ENCODE data around the gene IGF1R. TPM values are rescaled to one million over a fixed set of nuclear protein-coding genes. Genes with fewer than 3 reads are reported as not detected.

The IGF1R gene
- total RNA-seq, 6 donors from 2014 or later, result 31.0 to 142 (median 63.8) TPM

DNA sequence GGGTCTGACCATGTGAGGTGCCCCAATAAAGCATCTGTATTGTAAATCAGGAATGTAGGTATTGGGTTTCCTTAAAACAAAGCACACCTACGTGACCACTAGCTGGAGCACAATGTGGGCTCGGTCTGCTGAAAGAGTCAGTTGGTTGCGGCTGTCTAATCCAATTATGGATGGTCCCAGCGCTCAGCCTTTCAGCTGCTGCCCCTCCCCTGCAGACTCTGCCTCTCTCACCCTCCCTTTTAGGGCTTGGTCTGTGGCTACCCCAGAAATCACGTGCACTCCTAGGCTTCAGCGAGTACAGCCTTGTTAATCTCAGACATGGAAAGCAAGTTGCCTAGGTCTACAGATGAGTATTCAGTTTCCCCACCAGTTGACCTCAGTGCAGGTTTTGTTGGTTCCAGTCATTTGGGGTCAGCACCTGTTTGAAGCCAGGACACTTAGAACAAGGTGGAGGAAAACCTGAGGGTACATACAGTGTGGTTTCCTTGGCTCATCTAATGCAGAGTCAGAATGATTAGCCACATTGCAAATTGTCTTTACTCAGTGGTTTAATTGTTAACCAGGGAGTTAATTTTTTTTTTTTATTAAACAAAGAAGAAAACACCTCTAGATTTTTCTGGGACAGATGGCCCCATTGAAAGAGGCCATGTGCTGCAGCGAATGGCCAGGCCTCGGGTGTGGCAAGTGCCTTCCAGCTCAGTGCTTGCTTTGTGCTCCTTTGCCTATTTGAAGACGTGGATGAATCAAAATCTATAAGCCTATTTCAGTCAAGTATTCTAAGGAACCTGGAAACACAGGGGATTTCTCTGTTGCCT is 137.7 kb downstream of the IGF1R start:
- TF ChIP-seq, protein P1, sequence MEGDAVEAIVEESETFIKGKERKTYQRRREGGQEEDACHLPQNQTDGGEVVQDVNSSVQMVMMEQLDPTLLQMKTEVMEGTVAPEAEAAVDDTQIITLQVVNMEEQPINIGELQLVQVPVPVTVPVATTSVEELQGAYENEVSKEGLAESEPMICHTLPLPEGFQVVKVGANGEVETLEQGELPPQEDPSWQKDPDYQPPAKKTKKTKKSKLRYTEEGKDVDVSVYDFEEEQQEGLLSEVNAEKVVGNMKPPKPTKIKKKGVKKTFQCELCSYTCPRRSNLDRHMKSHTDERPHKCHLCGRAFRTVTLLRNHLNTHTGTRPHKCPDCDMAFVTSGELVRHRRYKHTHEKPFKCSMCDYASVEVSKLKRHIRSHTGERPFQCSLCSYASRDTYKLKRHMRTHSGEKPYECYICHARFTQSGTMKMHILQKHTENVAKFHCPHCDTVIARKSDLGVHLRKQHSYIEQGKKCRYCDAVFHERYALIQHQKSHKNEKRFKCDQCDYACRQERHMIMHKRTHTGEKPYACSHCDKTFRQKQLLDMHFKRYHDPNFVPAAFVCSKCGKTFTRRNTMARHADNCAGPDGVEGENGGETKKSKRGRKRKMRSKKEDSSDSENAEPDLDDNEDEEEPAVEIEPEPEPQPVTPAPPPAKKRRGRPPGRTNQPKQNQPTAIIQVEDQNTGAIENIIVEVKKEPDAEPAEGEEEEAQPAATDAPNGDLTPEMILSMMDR (IDR thresholded peaks at IDR 0.05), result no peak
- TF ChIP-seq EP300 (IDR thresholded peaks at IDR 0.05) (no peak), POLR2A (IDR thresholded peaks at IDR 0.05) (no peak), POLR2AphosphoS5 (IDR thresholded peaks at IDR 0.05) (no peak)
- WGBS, 2 donors, result 81 to 83% methylated on average over 9 of the region's 9 CpGs
- Histone ChIP-seq H3K9me3 (no peaks in the 10 kb centered on the region), H3K4me1 (peaks cover 10 to 36% (median 25%) of the 10 kb centered on the region in 4 donors), H3K4me3 (no peak overlapping the region), H3K27ac (no peak overlapping the region), H3K27me3 (no peaks in the 10 kb centered on the region), H3K36me3 (no peaks in the 10 kb centered on the region)
- DNase-seq (no peak), ATAC-seq (ENCODE audit: low FRiP score in 2 of 2) (no peak)

DNA sequence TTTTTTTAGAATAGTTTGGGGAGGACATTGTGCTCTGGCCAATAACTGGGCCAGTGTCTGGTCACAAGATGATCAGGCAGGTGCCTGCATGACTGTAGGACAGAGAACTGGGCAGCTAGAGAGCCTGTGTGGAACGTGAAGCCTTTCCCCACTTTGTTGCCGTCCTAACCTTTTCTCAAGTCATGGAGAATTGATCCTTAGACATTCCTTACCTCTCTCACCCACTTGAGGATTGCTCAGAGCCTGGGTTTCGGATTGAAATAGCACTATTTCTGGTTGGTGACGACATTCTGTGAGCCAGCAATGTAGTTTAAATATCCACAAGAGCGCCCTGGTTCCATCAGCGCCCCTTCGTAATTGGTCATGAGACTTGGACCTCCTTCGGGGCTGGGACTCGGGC is 138.4 kb downstream of the IGF1R start:
- H3K27ac ChIP-seq, result no peak overlapping the region
- WGBS, 2 donors, result 89 to 92% methylated on average over 9 of the region's 9 CpGs
- ATAC-seq (ENCODE audit: low FRiP score in 2 of 2) (peak in 1 of 2 donors; percentile 28), DNase-seq (no peak)
- no peaks in the 10 kb centered on the region for H3K27me3 ChIP-seq
- no peak overlapping the region for H3K4me3 ChIP-seq
- TF ChIP-seq EP300 (IDR thresholded peaks at IDR 0.05) (no peak), POLR2AphosphoS5 (IDR thresholded peaks at IDR 0.05) (no peak), POLR2A (IDR thresholded peaks at IDR 0.05) (no peak)
- TF ChIP-seq, protein P1 (IDR thresholded peaks at IDR 0.05), result no peak
- peaks cover 13 to 36% (median 25%) of the 10 kb centered on the region in 4 donors for H3K4me1 ChIP-seq
- no peaks in the 10 kb centered on the region for H3K9me3 ChIP-seq
- H3K36me3 ChIP-seq, result no peaks in the 10 kb centered on the region

DNA sequence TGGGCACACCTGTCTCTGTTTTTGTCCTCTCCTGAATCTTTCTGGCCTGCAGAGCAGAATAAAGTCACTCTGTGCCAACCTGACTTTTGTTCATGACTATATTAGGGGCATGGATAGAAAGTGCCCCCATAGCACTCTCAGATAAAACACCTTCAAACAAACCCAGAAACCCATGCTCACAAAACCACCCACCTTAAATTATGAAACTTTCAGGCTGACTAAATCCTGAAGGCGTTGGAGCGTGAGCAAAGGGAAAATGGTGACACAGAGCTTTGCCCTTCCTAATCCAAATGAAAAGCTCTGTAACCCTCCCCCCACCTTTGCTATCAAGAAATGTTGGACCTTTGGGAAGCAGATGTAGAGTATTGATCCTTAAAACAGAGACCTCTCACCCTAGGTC is 138.9 kb downstream of the IGF1R start:
- WGBS, 2 donors, result 80% methylated on average over 2 of the region's 2 CpGs
- ATAC-seq (ENCODE audit: low FRiP score in 2 of 2), result no peak
- H3K36me3 ChIP-seq, result no peaks in the 10 kb centered on the region
- H3K4me3 ChIP-seq, result no peak overlapping the region
- no peak for TF ChIP-seq POLR2A (IDR thresholded peaks at IDR 0.05)
- TF ChIP-seq POLR2AphosphoS5 (IDR thresholded peaks at IDR 0.05), result no peak
- TF ChIP-seq, protein P1 (IDR thresholded peaks at IDR 0.05), result no peak
- no peak for TF ChIP-seq EP300 (IDR thresholded peaks at IDR 0.05)
- H3K27ac ChIP-seq, result no peak overlapping the region
- no peak for DNase-seq
- peaks cover 13 to 40% (median 26%) of the 10 kb centered on the region in 4 donors for H3K4me1 ChIP-seq
- no peaks in the 10 kb centered on the region for H3K9me3 ChIP-seq
- H3K27me3 ChIP-seq, result no peaks in the 10 kb centered on the region

DNA sequence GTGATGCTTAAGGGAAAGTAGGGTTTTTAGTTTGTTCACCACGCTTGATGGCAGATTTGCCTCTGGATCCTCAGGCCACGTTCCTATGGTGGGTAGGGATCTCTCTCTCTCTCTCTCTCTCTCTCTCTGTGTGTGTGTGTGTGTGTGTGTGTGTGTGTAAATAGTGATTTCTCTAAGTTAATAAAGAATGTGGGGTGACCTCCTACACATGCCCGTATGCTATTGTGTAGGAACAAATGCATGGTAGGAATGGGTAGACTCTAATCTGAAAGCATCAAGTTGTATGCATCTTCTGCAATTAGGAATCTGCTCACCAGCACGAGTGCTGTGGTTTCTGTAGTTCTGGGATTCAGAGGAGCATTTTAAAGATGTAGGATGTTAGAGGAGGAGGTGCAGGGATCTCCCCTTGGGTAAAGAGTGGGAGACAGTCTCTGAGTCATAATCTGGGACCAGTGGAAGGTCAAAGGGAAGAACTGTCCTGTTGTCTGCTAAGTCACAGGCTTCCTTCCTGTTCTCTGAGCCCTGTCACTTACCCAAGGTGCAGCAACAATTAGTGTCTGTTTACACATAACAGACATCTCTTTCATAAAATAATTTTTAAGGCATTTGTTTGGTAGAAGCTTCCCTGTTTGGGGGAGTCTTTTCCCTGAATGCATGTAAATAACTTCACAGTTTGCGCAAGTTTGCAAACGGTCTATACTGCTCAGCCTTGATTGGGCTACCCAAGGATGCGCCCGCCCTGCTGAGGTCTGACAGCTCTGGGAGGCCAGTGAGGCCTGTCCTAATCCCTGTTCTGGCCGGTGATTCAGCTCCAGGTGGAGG is 139.8 kb downstream of the IGF1R start:
- DNase-seq (peak in 1 of 2 donors; percentile 37), ATAC-seq (ENCODE audit: low FRiP score in 2 of 2) (peak; percentile 67 to 68)
- no peaks in the 10 kb centered on the region for H3K9me3 ChIP-seq
- H3K36me3 ChIP-seq, result no peaks in the 10 kb centered on the region
- no peaks in the 10 kb centered on the region for H3K27me3 ChIP-seq
- WGBS, 2 donors, result 56 to 67% methylated on average over 7 to 9 of the region's 9 CpGs
- peak overlapping the region in 2 of 4 donors; percentile 15 to 46 for H3K27ac ChIP-seq
- TF ChIP-seq POLR2AphosphoS5 (IDR thresholded peaks at IDR 0.05), result no peak
- H3K4me3 ChIP-seq, result no peak overlapping the region
- peaks cover 20 to 47% (median 32%) of the 10 kb centered on the region in 4 donors for H3K4me1 ChIP-seq

DNA sequence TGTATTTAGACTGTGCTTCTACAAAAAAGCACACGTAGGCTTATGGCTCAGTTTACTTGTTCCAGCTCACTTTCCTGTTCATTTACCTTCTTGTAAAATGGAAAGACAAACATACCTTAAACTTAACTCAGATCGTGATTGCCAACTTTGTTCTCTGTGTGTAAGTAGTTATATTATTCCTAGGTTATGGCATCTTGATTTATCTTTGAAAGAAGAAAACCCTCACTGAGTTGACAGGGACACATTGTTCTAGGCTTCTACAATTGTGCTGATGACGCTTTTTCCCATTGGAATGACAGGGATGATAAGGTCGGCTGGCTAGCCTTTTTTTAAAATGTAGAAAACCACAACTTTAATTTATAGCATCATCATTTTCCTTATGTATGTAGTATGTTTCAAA is 140.7 kb downstream of the IGF1R start:
- TF ChIP-seq, protein P1 (IDR thresholded peaks at IDR 0.05), result no peak
- TF ChIP-seq POLR2AphosphoS5 (IDR thresholded peaks at IDR 0.05) (no peak), EP300 (IDR thresholded peaks at IDR 0.05) (no peak), POLR2A (IDR thresholded peaks at IDR 0.05) (no peak)
- DNase-seq (no peak), ATAC-seq (ENCODE audit: low FRiP score in 2 of 2) (no peak)
- no peaks in the 10 kb centered on the region for H3K27me3 ChIP-seq
- H3K4me3 ChIP-seq, result no peak overlapping the region
- no peaks in the 10 kb centered on the region for H3K36me3 ChIP-seq
- H3K9me3 ChIP-seq, result no peaks in the 10 kb centered on the region
- 69 to 73% methylated on average over 4 of the region's 4 CpGs for whole genome bisulfite sequencing, 2 donors
- H3K27ac ChIP-seq, result peak overlapping the region in 1 of 4 donors; percentile 46
- H3K4me1 ChIP-seq, result peaks cover 22 to 47% (median 31%) of the 10 kb centered on the region in 4 donors
